Suppressor macrophage (primary cell): ENCODE results near the gene EID3.

ENCODE experiments used
- DNase-seq, 4 experiments: peaks; one replicate each; pipeline ENCODE4 v3.0.0-alpha.2; 2020 to 2022

Gene EID3

DNA sequence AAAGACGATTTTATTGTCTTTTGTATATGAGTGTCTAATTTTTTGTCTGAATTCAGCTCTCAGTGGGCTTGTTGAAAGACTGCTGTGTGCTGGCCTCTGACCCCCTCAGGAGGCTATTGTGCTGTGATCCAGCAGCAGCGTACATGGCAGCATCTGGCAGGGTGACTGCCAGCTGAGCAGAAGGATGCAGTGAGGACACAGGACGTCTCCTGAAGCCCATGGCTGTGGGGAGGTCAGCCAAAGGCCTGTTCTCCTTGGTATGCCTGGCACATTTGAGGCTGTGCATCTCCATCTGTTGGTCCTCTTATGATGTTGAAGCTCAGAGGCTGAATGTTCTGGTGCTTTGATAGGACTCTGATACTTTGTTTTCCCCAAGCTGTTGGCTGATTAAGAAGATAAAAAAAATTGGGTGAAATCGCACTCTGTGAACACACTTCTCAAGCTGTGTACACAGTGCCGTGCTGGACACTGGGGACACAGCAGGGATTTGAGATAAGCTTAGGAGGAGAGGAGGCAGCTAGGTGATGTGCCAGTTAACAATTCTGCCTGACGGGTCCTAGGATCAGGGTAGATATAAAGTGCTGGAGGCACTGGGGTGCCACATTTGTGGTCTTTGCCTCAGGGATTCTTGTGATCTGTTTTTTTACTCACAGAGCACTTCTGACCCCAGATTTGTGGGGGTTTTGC is 37.5 kb downstream of the EID3 start:
- DNase-seq: no peak

DNA sequence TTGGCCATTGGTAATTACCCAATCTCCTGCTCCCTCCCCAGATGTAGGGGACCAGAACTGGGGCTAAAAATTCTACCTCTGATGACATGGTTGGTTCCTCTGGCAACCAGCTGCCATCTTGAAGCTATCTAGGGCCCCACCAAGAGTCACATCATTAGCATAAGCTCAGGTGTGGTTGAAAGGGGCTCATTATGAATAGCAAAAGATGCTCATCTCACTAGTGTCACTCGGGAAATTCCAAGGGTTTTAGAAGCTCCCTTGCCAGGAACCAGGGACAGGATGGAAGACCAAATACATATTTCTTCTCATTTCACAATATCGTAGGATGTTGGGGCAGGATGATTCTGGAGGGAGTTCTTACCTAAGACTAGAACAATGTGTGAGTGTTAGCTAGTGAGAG is 38.6 kb downstream of the EID3 start:
- no peak for DNase-seq

- DNase-seq: no peak
Observed at GRCh38 chr12:104342635-104343249, 39.2 kb downstream of the EID3 start.

GRCh38 chr12:104344682-104345081 is 41.1 kb downstream of the EID3 start:
- peak in 1 of 4 experiments; percentile 25 for DNase-seq

DNA sequence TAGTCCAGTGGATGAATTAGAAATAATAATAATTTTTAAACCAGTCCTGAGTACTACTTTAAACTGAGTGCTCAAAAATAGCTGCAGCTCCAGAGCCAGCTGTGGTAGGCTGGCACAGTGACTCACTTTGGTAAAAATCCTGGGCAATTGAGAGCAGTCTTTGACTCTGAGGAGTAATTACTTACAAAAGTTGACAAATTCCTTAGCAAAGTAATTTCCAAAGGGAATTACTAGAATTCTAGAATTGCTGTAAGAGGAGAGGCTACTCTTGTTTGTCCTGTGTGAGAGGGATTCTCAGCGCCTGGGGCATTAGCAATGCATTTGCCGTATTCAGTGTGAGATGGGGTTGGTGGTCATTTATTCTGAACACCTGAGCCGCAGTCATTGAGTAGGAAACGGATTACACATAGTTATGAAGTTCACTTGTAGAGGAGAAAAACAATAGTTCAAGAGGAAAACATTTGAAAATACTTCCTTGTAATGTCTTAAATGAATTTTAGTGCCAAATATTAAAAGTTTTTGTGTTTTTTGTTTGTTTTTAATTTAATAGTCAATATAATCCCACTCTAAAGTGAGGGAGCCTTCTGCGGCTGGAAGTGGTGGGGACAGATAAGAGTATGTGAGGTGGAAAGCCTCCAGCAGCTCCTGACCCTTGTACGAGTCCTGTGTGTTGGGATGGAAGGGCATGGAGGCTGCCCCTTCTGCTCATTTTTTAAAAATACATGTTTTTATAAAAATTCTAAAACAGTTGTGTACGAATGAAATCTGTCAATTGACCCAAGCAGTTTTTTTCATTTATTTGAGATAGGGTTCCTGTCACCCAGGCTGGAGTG is 41.9 kb downstream of the EID3 start:
- no peak for DNase-seq

- no peak for DNase-seq
Observed at GRCh38 chr12:104347374-104348075, 44.0 kb downstream of the EID3 start.

GRCh38 chr12:104348283-104348993 is 44.9 kb downstream of the EID3 start:
- no peak for DNase-seq

DNA sequence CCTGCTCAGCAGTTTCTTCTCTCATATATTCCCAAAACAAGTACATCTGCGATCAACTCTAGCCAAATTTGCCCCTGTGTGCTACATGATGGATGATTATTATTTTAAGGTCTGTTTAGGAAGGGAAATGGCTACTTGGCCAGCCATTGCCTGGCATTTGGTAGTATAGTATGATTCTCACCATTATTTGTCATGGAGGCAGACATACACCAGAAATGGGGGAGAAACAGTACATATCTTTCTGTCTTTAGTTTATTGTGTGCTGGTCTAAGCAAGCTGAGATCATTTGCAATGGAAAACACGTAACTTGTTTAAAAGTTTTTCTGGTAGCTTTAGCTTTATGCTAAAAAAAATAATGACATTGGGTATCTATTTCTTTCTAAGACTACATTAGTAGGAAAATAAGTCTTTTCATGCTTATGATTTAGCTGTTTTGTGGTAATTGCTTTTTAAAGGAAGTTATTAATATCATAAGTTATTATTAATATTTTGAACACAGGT is 45.5 kb downstream of the EID3 start:
- DNase-seq: no peak

DNA sequence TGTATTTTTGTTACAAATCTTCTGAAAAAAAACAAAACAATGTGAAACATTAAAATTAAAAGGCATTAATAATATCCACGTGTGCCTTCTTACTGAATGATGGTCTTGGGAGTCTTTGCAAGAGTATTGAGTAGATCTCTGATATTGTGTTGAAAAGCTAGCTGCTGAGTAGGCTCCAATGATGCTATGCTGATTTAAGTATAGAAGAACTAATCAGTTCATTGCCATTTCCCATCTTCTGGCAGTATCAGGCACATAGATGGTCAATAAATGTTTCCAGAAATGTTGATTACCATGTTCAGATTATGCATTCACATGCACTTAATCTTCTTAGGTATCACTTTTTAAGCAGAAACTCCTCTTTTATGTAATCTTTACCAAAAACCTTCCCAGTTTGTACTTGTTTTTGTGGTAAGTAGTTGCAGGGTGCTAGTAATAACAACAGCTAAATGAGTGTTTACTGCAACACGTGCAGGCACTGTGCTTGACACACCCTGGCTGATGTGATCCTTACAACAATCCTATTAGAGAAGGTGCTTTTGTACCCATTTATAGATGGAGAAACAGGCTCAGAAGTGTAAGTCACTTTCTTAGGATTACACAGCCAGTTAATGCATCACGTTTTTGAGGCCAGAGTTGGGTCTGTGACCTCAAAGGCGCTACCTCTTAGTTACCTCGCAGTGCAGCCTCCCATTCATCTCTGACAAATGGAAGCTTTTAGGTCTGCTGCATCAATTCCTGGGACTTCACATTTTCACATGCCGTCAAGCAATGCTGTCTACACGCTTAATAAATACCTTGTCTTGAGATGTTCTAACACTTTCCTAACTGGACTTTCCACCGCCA is 46.9 kb downstream of the EID3 start:
- DNase-seq: no peak

GRCh38 chr12:104351057-104351983 is 47.8 kb downstream of the EID3 start:
- no peak for DNase-seq

GRCh38 chr12:104352106-104352713 is 48.7 kb downstream of the EID3 start:
- no peak for DNase-seq

- DNase-seq: no peak
Observed at GRCh38 chr12:104353012-104353981, 49.8 kb downstream of the EID3 start.

DNA sequence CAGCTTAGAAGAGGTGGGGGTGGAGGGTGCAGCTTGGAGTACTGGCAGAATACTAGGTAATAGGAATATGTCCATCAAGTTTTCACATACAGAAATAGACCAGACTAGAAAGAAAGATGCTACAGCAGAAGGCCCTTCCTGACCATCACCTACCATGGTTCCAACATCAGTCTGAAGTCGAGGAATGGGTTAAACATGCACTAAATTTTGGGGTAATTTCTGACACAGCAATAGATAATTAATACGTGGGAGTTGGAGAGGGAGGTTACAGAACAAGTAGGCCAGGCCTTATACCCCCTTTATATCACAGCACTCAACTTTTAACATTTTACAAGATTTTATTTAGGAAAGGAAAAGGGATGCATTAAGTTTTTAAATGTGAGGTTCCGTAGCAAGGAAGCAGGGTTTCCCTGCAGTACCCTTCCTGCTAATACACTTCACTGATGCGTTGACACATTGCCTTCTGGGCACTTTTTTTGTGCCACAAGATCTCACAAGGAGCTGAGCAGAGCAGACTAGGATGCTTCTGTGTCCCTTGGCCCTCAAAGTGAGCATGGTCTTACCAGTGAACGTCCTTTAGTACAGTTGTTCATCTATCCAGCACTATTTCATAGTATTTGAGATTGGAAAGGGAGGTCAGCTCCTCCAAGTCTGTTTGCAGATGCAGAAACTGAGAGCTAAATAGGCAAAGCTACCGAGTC is 50.8 kb downstream of the EID3 start:
- no peak for DNase-seq
